ENCODE measurements around the gene NGF.

DNA sequence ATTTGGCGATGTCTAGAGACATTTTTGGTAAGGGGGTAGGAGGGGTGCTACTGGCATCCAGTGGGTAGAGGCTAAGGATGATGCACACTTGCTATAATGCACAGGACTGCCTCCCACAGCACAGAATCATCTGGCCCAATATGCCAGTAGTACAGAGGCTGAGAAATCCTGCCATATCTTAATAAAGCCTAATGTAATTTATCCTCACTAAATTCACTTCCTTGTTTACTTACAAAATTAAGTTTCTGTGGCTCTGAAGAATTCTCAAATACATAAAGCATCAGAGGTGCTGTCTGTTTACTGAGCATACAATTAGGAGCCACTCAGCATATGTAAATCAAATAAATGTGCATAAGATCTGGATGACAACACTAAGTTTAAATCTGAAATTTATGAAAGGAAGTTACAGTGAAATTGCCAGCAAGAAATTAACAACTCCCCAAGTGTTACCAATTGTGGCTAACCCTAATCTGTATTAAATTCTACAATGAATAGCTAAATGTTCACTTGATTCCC lies 26.5 kb downstream of the NGF start:
- no peak for TF ChIP-seq POLR2A (IDR thresholded peaks at IDR 0.05)
- TF ChIP-seq, protein P1, sequence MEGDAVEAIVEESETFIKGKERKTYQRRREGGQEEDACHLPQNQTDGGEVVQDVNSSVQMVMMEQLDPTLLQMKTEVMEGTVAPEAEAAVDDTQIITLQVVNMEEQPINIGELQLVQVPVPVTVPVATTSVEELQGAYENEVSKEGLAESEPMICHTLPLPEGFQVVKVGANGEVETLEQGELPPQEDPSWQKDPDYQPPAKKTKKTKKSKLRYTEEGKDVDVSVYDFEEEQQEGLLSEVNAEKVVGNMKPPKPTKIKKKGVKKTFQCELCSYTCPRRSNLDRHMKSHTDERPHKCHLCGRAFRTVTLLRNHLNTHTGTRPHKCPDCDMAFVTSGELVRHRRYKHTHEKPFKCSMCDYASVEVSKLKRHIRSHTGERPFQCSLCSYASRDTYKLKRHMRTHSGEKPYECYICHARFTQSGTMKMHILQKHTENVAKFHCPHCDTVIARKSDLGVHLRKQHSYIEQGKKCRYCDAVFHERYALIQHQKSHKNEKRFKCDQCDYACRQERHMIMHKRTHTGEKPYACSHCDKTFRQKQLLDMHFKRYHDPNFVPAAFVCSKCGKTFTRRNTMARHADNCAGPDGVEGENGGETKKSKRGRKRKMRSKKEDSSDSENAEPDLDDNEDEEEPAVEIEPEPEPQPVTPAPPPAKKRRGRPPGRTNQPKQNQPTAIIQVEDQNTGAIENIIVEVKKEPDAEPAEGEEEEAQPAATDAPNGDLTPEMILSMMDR (IDR thresholded peaks at IDR 0.05), result no peak

All from lower leg skin (tissue), 3 donors.